ENCODE measurements around the gene DDX51.
"Not testable (repeated sequence)": the region's sequence is repeated elsewhere in the genome, so short reads cannot be mapped to it uniquely, and the experiment has no call there.

The DDX51 gene

DNA sequence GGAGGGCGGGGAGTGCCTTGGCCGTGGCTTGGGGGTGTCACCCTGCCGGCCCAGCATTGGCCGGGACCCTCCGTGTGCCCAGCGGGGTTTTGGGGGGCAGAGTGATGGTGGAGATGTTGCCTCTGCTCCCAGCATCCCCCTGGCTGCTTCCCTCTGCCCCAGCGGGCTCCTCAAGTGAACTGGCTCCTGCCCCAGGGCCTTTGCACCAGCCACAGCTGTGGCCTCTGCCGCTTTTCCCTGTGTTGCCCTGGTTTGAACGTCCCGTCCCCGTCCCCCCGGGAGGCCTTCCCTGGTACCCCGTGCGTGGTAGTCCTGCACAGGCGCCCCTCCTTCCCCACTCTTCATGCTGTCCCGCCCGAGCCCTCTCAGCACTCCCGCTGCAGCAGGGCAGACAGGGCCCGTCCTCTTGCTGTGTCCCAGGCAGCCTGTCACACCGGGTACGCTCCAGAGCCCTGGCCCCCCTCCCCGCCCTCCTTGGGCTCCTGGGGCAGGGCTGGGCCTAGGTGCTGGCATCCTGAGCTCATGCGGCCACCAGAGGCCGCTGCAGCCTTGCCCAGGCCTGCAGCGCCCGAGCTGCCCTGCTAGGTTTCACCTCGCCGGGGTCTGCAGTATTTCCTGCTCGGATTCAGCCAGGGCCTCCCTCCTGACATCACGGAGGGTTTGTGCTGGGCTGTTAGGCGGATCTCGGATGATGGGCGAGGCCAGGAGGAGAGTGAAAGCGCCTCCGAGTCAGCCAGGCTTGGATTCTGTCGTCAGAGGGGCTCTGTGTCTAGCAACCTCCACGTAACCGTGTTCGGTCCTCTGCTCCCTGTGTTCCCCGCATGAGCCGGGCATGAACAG, 9.6 kb upstream of the DDX51 start:
- peak; percentile 60 to 80 (median 67) for DNase-seq

DNA sequence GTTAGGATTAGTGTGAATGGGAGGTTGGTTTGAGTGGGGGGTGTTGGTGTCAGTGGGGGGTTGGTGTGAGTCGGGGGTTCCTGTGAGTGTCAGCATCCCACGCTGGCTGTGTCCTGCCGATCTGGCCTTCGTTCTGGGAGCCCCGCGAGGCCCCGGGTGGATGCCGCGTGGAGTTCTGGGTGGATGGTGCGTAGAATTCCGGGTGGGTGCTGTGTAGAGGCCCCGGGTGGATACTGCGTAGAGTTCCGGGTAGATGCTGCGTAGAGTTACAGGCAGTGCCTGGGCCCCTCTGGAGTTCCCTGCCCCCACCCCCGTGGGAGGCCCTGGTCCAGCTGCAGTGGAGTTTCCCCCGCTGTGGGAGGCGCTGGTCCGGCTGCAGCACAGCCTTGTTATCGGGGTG, 8.8 kb upstream of the DDX51 start:
- DNase-seq, result no peak

DNA sequence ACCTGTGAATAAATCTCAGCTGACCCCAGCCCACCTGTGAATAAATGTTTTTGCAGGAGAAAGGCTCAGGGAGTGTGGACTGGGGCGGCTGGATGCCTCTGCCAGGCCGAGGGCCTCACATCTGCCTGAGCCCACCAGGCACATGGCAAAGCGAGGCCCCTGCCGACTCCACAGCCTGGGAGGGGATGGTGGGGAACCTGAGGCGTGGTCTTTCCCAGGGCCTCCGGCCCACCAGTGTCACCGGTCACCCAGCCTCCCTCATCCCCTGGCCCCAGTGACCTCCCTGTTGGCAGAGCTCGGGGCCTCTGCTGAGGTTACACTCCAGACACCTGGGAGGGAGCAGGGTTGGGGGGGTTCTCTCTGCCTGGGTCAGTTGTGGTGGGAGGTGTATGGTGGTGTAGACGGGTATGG, 8.3 kb upstream of the DDX51 start:
- DNase-seq, result no peak

DNA sequence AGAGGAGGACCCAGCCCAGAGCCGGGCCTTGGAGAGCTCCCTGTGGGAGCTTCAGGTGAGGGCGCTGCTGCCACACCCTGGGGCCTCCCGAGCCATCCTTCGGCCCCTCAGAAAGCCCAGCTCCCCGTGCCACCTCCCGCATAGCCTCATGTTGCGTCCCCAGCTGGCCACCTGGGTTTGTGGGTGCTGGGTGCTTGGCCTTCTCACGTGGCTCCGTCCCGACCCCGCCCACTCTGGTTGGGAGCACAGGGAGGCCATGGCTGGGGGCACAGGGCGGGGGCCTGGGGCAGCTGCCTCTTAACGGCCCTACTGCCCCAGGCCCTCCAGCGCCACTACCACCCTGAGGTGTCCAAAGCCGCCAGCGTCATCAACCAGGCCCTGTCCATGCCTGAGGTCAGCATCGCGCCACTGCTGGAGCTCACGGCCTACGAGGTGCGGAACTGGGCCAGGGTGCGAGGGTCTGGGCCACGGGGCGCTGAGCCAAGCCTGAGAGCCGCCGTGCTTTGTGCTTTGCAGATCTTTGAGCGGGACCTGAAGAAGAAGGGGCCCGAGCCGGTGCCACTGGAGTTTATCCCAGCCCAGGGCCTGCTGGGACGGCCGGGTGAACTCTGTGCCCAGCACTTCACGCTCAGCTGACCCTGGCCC, 7.8 kb upstream of the DDX51 start:
- no peak for DNase-seq

DNA sequence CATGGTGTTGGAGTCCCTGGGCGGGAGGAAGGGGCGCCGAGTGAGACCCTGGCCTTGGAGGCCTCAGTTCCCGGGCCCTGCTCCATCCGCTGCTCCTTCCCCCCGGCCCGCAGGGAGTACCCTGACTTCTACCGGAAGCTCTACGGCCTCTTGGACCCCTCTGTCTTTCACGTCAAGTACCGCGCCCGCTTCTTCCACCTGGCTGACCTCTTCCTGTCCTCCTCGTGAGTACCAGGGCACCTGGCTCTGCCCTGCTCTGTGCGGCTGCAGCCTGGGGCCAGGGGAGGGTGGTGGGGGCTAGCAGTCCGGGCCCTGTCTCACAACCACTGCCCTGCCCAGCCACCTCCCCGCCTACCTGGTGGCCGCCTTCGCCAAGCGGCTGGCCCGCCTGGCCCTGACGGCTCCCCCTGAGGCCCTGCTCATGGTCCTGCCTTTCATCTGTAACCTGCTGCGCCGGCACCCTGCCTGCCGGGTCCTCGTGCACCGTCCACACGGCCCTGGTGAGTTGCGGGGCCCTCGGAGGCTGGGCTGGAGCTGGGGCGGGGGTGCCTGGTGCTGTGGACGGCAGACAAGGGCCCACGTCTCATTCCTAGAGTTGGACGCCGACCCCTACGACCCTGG, 7.1 kb upstream of the DDX51 start:
- no peak for DNase-seq

DNA sequence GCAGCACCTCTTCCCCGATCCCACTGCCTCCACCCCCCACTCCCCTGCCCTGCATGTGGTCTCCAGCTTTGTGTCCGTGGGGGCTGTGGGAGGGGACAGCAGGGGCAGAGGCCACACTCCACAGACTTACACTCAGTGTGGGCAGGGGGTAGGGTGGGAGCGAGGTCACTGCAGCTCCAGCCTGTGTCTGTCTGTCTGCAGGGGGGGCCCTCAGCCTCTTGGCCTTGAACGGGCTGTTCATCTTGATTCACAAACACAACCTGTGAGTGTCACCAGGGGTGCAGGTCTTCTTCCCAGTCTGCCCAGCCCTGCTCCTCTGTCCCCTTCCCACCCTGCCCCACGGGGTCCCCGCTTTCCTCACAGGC, 6.6 kb upstream of the DDX51 start:
- DNase-seq, result no peak

DNA sequence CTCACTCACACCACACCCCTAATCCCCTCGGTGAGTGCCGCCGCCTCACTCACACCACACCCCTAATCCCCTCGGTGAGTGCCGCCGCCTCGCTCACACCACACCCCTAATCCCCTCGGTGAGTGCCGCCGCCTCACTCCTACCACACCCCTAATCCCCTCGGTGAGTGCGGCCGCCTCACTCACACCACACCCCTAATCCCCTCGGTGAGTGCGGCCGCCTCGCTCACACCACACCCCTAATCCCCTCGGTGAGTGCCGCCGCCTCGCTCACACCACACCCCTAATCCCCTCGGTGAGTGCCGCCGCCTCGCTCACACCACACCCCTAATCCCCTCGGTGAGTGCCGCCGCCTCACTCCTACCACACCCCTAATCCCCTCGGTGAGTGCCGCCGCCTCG, 5.4 kb upstream of the DDX51 start:
- DNase-seq, result not testable (repeated sequence)

DNA sequence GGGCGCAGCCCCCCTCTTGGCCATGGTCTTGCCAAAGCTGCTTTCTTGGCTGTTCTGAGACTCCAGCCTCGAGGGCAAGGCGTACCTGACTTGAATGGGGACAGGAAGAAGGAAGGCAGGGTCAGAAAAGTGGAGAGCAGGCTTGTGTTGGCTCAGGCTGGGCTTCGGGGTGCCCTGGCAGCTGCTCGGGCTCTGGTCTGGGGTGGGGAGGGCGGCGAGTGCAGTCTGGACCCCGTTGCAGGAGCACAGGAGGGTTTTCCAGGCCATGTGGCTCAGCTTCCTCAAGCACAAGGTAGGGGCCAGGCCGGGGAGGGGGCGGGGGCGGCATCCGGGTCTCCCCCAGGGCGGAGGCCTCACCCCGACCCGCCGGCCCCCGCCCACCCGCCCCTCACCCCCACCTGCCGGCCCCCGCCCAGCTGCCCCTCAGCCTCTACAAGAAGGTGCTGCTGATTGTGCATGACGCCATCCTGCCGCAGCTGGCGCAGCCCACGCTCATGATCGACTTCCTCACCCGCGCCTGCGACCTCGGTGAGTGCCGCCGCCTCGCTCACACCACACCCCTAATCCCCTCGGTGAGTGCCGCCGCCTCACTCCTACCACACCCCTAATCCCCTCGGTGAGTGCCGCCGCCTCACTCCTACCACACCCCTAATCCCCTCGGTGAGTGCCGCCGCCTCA, 4.4 kb upstream of the DDX51 start:
- no peak for DNase-seq

DNA sequence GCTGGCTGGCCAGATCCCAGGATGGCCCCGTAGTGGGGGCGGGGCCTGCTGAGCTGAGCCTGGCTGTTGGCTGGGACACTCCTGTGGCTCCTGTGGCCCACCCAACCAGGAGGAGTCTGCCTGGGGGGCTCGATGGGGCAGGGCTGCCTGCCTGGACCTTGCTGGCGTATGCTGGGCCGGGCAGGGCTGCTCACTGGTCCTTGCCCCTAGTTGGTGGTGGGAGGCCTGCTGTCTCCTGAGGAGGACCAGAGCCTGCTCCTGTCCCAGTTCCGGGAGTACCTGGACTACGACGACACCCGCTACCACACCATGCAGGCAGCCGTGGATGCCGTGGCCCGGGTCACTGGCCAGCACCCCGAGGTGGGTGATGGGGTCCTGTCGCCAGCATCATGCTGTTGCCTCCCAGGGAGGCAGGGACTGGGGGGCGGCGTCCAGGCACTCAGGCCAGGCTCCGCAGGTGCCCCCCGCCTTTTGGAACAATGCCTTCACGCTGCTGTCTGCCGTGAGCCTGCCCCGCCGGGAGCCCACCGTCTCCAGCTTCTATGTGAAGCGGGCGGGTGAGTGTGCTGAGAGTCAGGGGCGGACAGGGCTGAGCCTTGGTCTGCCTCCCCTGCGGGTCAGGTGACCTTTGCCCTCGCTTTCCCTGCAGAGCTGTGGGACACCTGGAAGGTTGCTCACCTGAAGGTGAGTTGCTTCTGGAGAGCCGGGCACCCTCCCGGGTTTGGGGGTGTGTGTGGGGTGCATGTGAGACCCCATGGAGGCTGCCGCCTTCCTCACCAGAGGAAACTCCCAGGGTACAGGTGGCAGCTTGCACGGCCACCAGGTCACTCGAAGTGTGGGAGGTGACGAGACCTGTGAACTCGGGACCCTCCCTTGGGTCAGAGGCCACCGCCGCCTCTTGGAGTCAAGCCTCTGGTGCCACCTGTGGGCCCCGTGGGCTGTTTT, 3.6 kb upstream of the DDX51 start:
- no peak for DNase-seq

DNA sequence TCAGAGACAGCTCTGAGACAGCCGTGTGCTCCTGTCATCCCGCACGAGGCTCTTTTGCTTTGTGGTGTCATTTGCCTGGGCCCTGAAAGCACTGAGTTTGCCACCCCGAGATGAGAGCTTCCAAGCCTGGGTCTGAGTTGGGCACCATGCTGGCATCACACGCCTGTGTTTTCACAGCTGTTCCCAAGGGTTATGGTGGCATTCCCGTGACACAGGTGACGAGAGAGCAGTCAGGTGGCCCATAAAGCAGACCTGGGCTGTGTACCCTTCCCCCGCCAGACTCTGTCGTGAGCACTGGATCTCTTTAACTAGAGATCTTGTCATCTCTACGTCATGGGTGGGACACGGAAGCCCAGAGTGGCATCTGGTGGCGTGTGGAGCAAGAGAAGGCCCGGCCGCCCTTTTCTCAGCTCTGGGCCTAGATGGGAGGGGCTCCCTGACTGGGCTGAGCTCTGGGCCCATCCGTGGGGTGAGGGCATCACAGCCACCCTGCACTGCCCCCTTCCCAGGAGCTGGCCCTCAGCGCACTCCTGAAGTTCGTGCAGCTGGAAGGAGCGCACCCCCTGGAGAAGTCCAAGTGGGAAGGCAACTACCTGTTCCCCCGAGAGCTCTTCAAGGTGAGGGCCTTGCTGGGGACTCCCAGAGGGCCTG, 2.8 kb upstream of the DDX51 start:
- DNase-seq, result no peak

DNA sequence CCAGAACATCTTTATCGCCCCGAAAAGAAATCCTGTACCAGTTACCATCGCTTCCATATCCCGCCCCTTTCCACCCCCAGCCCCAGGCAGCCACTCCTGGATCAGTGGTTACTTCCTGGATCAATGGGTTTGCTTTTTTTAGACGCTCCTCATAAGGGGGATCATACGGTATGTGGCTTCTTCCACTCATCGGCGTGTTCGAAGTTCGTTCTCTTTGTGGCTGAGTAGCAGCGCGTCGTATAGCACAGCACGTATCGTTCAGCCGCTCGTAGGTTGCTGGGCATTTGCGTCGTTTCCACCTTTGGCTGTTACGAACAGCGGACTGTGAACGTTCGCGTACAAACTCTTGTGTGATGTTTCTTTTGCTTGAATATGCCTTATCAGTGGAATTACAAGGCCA, 2.0 kb upstream of the DDX51 start:
- no peak for DNase-seq

DNA sequence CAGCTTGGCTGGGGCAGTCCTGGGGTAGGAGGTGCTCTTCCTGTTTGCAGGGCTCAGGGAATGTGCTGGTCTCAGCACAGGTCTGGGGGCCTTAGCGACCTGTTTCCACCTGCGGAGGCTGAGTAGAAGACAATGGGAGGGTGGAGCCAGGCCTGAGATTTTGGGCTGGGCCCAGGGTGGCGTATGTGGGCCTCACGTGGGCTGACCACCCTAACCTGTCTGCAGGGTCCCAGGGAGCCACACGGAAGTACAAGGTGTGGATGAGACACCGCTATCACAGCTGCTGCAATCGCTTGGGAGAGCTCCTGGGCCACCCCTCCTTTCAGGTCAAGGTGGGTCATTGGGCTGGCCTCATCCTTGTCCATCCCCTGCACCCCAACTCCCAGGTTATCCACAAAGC, 1.2 kb upstream of the DDX51 start:
- no peak for DNase-seq

DNA sequence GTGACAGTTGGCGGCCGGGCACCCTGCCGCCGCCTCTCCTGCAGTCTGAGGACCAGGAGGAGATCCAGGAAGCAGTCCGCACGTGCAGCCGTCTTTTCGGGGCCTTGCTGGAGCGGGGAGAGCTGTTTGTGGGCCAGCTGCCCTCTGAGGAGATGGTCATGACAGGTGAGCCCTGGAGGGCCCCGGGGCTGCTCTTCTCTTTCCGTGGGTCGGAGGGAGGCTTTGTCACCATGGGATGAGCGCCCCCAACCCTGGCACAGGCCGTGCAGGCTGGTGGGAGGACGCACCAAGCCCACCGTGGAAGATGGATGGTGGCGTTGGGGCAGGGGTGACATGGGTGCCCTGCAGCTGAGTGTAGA, 670 bp upstream of the DDX51 start:
- DNase-seq, result no peak

DNA sequence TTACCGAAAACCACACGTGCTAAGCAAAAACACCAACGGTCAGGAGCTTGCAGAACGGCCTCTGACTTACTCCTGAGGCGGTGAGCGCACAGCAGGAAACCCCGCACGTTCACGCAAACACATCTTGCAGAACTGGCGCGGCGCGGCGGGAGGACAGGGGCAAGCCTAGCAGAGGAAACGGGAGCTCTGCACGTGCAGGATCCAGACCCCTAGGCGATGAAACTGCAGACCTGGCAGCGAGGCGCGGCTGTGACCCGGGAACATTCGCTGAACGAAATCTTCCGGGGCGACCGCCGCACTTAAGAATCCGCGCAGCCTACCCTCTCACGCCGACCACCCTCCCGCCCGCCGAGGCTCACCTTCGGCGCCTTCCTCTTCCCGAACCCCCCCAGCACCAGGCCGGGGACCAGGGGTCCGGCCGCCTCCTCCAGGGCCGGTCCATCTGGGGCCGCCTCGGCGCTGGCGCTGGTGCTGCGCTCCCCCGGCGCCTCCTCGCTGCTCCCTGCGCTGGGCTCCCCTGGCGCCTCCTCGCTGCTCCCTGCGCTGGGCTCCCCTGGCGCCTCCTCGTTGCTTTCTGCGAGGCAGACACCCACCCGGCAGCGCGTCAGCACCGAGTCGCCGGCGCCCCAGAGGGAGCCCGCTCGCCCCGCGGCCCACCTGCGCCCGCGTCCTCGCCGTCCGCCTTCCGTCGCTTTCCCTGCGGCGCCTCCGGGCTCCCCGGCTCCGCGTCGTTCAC, 615 bp downstream of the DDX51 start:
- DNase-seq, result peak in 2 of 6 experiments; percentile 23 to 44

DNA sequence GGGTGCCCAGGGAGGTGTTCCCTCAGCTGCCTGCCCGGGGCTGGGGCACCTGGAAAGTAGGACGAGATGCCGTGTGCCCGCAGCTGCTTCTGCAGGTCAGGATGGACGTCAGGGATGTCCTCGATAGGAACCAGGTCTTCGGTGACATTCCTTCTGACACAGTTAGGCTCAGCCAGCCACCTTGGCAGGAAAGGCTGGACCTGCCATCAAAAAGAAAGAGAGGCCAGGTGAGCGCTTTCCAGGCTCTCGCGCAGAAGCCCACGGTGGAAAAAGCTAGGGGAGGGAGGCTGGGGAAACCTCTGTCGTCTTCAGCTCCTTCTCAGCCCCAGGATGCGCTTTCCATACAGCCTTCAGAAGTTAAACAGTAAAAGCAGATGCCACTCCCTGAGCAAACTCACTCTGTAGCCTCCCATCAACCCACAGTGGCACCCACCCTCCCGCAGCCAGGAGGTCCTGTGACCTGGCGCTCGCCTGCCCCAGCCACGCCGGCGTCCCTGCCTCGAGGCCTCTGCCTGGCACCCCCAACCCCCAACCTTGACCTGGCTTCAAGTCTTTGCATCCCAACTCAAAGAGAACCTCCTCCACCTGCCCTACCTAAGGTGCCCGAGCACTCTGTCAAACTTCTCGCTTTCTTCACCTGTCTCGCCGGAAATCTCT, 1.3 kb downstream of the DDX51 start:
- no peak for DNase-seq

DNA sequence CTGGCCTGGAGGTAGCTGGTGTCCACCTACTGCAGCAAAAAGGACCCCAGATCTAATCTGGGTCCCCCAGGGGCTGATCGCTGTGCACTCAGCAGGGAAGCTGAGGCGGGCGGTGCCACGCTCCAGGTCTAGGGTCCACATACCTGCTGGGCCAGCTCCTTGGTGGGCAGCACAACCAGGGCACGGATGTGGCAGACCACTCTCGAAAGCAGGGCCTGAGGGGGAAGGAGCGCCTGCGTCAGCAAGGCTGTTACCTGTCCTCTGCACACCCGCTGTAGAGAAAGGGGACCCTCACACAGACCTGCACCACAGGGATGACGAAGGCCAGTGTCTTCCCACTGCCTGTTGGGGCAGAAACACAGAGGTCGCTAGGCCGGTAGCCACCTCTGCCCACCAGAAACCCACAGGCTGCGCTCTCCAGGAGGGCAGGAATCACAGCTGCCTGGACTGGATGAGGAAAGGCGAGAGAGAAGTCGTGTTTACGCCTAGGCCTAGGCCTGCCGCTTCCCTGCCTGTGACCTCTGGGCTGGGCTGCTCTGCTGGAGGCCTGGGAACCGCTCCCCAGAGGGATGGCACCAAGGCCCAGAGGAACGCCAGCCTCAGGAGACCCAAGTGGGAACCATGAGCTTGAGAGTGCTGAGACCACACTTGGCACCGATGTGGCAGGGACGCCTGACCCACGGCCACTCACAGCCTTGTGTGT, 2.0 kb downstream of the DDX51 start:
- no peak for DNase-seq

DNA sequence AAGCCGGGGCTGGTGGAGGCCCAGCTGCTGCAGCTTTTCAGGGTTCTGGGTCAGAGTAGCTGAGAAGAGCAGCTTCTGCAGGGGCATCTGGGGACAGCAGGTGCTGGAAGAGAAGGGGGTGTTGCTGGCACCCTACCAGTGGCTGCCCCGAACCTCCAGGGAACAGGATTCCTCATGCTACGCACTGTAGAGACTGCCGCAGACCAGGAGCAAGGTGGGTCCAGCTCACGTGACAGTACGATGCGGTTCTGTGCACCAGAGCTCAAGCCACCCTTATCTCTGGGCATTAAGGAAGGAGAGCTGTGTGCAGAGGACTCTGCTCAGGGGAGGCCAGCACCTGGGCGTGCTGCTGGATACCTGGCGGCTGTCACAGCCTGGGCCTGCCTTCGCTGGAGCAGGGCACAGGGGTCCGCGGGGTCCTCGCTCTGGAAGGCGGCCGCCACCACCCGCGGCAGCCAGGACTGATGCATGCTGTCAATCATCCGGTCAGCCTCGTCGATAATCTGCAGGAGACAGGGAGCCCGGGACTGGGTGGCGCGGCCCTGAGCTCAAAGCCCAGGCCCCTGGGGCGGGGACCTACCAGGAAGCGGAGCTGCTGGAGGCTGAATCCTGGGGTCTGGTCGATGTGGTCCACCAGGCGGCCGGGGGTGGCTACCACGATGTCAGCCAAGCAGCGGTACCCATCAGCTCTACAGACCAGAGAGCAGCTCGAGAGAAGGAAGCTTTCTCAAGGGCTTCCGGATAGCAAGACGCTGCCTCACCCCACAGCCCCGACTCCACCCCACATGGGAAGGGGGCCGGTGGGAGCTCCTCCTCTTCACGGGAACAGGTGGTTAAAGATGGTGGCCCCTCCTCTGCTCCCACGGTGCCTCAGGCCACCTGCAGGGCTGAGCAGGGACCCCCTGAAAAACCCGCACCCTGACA, 2.9 kb downstream of the DDX51 start:
- DNase-seq, result no peak

DNA sequence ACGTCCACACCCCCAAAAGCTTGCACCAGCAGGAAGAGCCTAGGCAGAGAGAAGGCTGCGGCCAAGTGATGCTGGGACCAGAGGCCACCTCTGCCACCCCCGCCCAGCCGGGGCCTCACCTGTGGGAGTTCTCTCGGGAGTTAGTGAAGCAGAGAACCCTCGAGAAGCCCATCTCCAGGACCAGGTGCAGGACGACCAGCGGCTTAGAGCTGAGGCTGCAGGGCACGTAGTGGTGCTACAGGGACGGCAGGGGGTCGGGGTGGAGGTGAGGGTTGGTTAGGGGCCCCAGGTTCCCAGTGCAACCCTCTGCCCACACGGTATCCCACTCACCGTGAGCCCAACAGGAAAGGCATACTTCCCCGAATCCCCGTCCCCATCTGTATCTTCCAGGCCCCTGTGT, 3.6 kb downstream of the DDX51 start:
- DNase-seq, result no peak

DNA sequence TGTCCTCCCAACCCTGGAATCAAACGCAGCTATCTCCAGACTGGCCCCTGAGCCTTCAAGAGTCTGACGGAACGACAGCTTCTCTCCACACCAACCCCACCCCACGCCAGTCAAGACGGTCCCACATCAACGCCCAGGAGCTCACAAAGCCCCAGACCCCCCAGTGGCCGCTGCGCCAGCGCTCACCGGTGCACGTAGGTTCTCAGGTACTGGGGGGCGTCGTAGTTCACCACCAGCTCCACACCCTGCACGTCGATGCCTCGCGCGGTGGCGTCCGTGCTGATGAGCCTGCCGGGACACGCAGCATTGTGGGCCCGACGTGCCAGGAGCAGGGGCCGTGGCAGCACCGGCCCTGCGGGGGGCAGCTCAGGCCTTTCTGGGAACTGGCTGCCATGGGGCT, 4.2 kb downstream of the DDX51 start:
- no peak for DNase-seq

Measured in stimulated activated naive CD4-positive, alpha-beta T cell (primary cell).